ENCODE measurements around the gene HS2ST1.
"Not testable (repeated sequence)": the region's sequence is repeated elsewhere in the genome, so short reads cannot be mapped to it uniquely, and the experiment has no call there.

The HS2ST1 gene

GRCh38 chr1:87061742-87062156 lies 147.3 kb downstream of the HS2ST1 start:
- TF ChIP-seq CTCF (IDR thresholded peaks at IDR 0.05; ENCODE audit: low read depth, low read length), result no peak
- TF ChIP-seq MYC (IDR thresholded peaks at IDR 0.05; ENCODE audit: low read depth, low read length), result no peak
- TF ChIP-seq POLR2A (IDR thresholded peaks at IDR 0.05; ENCODE audit: extremely low read depth, insufficient read length), result no peak
- no peak for TF ChIP-seq MAX (IDR thresholded peaks at IDR 0.05; ENCODE audit: low read depth, low read length)
- no peak for DNase-seq (ENCODE audit: low read depth)
- H3K4me3 ChIP-seq (ENCODE audit: low read depth, low read length), result no peak overlapping the region

GRCh38 chr1:87062687-87063086 lies 148.3 kb downstream of the HS2ST1 start:
- no peak for TF ChIP-seq MYC (IDR thresholded peaks at IDR 0.05; ENCODE audit: low read depth, low read length)
- H3K4me3 ChIP-seq (ENCODE audit: low read depth, low read length), result no peak overlapping the region
- no peak for DNase-seq (ENCODE audit: low read depth)

GRCh38 chr1:87064309-87064708 lies 149.9 kb downstream of the HS2ST1 start:
- no peak for TF ChIP-seq POLR2A (IDR thresholded peaks at IDR 0.05; ENCODE audit: extremely low read depth, insufficient read length)
- TF ChIP-seq MAX (IDR thresholded peaks at IDR 0.05; ENCODE audit: low read depth, low read length), result no peak
- no peak for TF ChIP-seq MYC (IDR thresholded peaks at IDR 0.05; ENCODE audit: low read depth, low read length)
- H3K4me3 ChIP-seq (ENCODE audit: low read depth, low read length), result no peak overlapping the region
- no peak for DNase-seq (ENCODE audit: low read depth)

- no peak for DNase-seq (ENCODE audit: low read depth)
- no peak overlapping the region for H3K4me3 ChIP-seq (ENCODE audit: low read depth, low read length)
- no peak for TF ChIP-seq MAX (IDR thresholded peaks at IDR 0.05; ENCODE audit: low read depth, low read length)
- TF ChIP-seq POLR2A (IDR thresholded peaks at IDR 0.05; ENCODE audit: extremely low read depth, insufficient read length), result no peak
- TF ChIP-seq CTCF (IDR thresholded peaks at IDR 0.05; ENCODE audit: low read depth, low read length), result no peak
- no peak for TF ChIP-seq MYC (IDR thresholded peaks at IDR 0.05; ENCODE audit: low read depth, low read length)
Observed at GRCh38 chr1:87064986-87065385, 150.6 kb downstream of the HS2ST1 start.

- H3K4me3 ChIP-seq (ENCODE audit: low read depth, low read length); DNase-seq (ENCODE audit: low read depth): not testable (repeated sequence)
Observed at GRCh38 chr1:87066708-87067107, 152.3 kb downstream of the HS2ST1 start.

GRCh38 chr1:87072411-87072810 lies 158.0 kb downstream of the HS2ST1 start:
- TF ChIP-seq CTCF (IDR thresholded peaks at IDR 0.05; ENCODE audit: low read depth, low read length), result no peak
- no peak for TF ChIP-seq POLR2A (IDR thresholded peaks at IDR 0.05; ENCODE audit: extremely low read depth, insufficient read length)
- no peak for TF ChIP-seq MYC (IDR thresholded peaks at IDR 0.05; ENCODE audit: low read depth, low read length)
- no peak for TF ChIP-seq MAX (IDR thresholded peaks at IDR 0.05; ENCODE audit: low read depth, low read length)
- H3K4me3 ChIP-seq (ENCODE audit: low read depth, low read length), result no peak overlapping the region
- DNase-seq (ENCODE audit: low read depth), result no peak

GRCh38 chr1:87072904-87073303 lies 158.5 kb downstream of the HS2ST1 start:
- no peak for TF ChIP-seq CTCF (IDR thresholded peaks at IDR 0.05; ENCODE audit: low read depth, low read length)
- no peak for TF ChIP-seq MAX (IDR thresholded peaks at IDR 0.05; ENCODE audit: low read depth, low read length)
- no peak for TF ChIP-seq MYC (IDR thresholded peaks at IDR 0.05; ENCODE audit: low read depth, low read length)
- no peak for TF ChIP-seq POLR2A (IDR thresholded peaks at IDR 0.05; ENCODE audit: extremely low read depth, insufficient read length)
- H3K4me3 ChIP-seq (ENCODE audit: low read depth, low read length), result no peak overlapping the region
- DNase-seq (ENCODE audit: low read depth), result no peak

Data from NB4 (cell line).